Endothelial cell of umbilical vein (primary cell): ENCODE measurements around the gene DISP3. TPM values are rescaled to one million over a fixed set of nuclear protein-coding genes. Genes with fewer than 3 reads are reported as not detected.

Experiments
- BruUV-seq: library from RNA; stranded (reverse); fragments of 400-500 nt; replicated peaks from 2 replicates; lab custom pipeline; 2021; lab: Mats Ljungman, UMichigan
- CTCF ChIA-PET: fragments of 300-600, 350-600 bp; sonication (Branson Sonifier 250); formaldehyde crosslinking; loops from one replicate; lab custom pipeline; 2021; ENCODE audit warnings: antibody characterized with exemption, inconsistent platforms; lab: Charles Lee
- POLR2A ChIA-PET: fragments of 300-600, 350-600 bp; sonication (Branson Sonifier 250); formaldehyde crosslinking; loops from one replicate; lab custom pipeline; 2021; ENCODE audit warnings: antibody characterized with exemption, inconsistent platforms; lab: Charles Lee
- DNase-seq: peaks from one replicate; pipeline ENCODE4 v3.0.0-alpha.2; 2011; ENCODE audit warnings: low read depth, low spot score
- FAIRE-seq: peaks from 2 replicates; lab custom pipeline; 2011; peaks lifted over from hg19 to GRCh38; lab: Jason Lieb, UNC
- H2AFZ ChIP-seq: 2 replicates; pipeline ENCODE4 v1.6.0; 2012; ENCODE audit warnings: low read depth, low read length, control low read depth, inconsistent platforms
- H3K27ac ChIP-seq: 2 replicates; pipeline ENCODE4 v1.5.1; 2011; ENCODE audit warnings: low read depth, mild to moderate bottlenecking, control low read depth, low read length, moderate library complexity; ENCODE audit not compliant: insufficient read depth
- H3K27me3 ChIP-seq, 2 experiments: 2 replicates each; pipeline versions ENCODE4 v1.6.0 to v1.6.1; 2011; ENCODE audit warnings: low read length in 2 of 2, mixed read lengths in 1 of 2; ENCODE audit not compliant: control insufficient read depth in 2 of 2, insufficient read depth in 2 of 2
- H3K36me3 ChIP-seq, 2 experiments: 2 replicates in 1 of 2; 3 replicates in 1 of 2; pipeline ENCODE4 v1.5.1; 2011; ENCODE audit warnings: low read length in 2 of 2, mild to moderate bottlenecking in 1 of 2, moderate library complexity in 1 of 2; ENCODE audit not compliant: control insufficient read depth in 2 of 2, insufficient read depth in 2 of 2; ENCODE audit errors: extremely low read depth in 1 of 2
- H3K4me1 ChIP-seq: 3 replicates; pipeline ENCODE4 v1.5.1; 2011; ENCODE audit warnings: mild to moderate bottlenecking, low read length; ENCODE audit not compliant: control insufficient read depth, insufficient read depth; ENCODE audit errors: extremely low read depth
- H3K4me2 ChIP-seq: 2 replicates; pipeline ENCODE4 v1.6.1; 2011; ENCODE audit warnings: low read length, control low read depth, mixed read lengths; ENCODE audit not compliant: insufficient read depth
- H3K4me3 ChIP-seq, 3 experiments: fragments of 200-600 bp in 1 of 3; sonication (generic), shearing (Covaris generic) in 1 of 3; replicated peaks in 1 of 3; 2 replicates each; pipeline ENCODE4 v1.5.1; 2011 to 2016; ENCODE audit warnings: control low read depth in 3 of 3, low read length in 3 of 3, mild to moderate bottlenecking in 2 of 3, inconsistent platforms in 1 of 3, low read depth in 1 of 3, moderate library complexity in 1 of 3; ENCODE audit not compliant: insufficient read depth in 1 of 3
- H3K79me2 ChIP-seq: 2 replicates; pipeline ENCODE4 v1.6.0; 2012; ENCODE audit warnings: low read length, inconsistent platforms; ENCODE audit not compliant: control insufficient read depth, insufficient read depth
- H3K9ac ChIP-seq: replicated peaks from 2 replicates; pipeline ENCODE3; 2011; ENCODE audit warnings: low read length, control low read depth; ENCODE audit not compliant: insufficient read depth; ENCODE audit errors: extremely low read depth
- H3K9me1 ChIP-seq: replicated peaks from 3 replicates; pipeline ENCODE4 v1.6.0; 2011; ENCODE audit warnings: mild to moderate bottlenecking, low read length; ENCODE audit not compliant: control insufficient read depth, insufficient read depth; ENCODE audit errors: extremely low read depth
- H3K9me3 ChIP-seq: replicated peaks from 2 replicates; pipeline ENCODE4 v1.5.1; 2012; ENCODE audit warnings: low read length, inconsistent platforms; ENCODE audit not compliant: control insufficient read depth, insufficient read depth
- H4K20me1 ChIP-seq: replicated peaks from 2 replicates; pipeline ENCODE3; 2011; ENCODE audit warnings: mild to moderate bottlenecking, low read length; ENCODE audit not compliant: control insufficient read depth, insufficient read depth; ENCODE audit errors: extremely low read depth
- EZH2 ChIP-seq: IDR thresholded peaks from 2 replicates; pipeline ENCODE4 v1.6.1; 2012; ENCODE audit warnings: borderline replicate concordance, low read depth, mild to moderate bottlenecking, moderate library complexity, low read length, inconsistent platforms; ENCODE audit not compliant: severe bottlenecking
- FOS ChIP-seq: IDR thresholded peaks from 2 replicates; pipeline ENCODE4 v1.6.1; 2011; ENCODE audit warnings: mild to moderate bottlenecking, low read length, moderate library complexity, borderline replicate concordance; ENCODE audit not compliant: insufficient read depth
- GATA2 ChIP-seq: IDR thresholded peaks from 2 replicates; pipeline ENCODE4 v1.7.0; 2011; ENCODE audit warnings: low read depth, mild to moderate bottlenecking, moderate library complexity, mixed read lengths, low read length; ENCODE audit not compliant: insufficient read length, insufficient read depth
- JUN ChIP-seq: IDR thresholded peaks from 2 replicates; pipeline ENCODE4 v1.6.1; 2011; ENCODE audit warnings: borderline replicate concordance, low read depth; ENCODE audit not compliant: insufficient read length, insufficient read depth
- MYC ChIP-seq: IDR thresholded peaks from one replicate; pipeline ENCODE4 v1.6.1; 2011; ENCODE audit warnings: mild to moderate bottlenecking, low read depth, low read length
- POLR2A ChIP-seq: IDR thresholded peaks from 2 replicates; pipeline ENCODE4 v1.6.1; 2012; ENCODE audit warnings: low read depth, mild to moderate bottlenecking, control low read depth, low read length
- POLR2AphosphoS5 ChIP-seq: IDR thresholded peaks from 2 replicates; pipeline ENCODE4 v1.6.1; 2012; ENCODE audit warnings: low read depth, mild to moderate bottlenecking, control low read depth, low read length, moderate library complexity; ENCODE audit not compliant: insufficient read depth
- dilution Hi-C: fragments of 300-500 bp; cut with MboI; formaldehyde crosslinking; loops from one replicate; pipeline ENCODE4 v1.15.0; 2019; ENCODE audit warnings: low sequenced_read_pairs; ENCODE audit not compliant: extremely low pct_ligation_motif_present
- intact Hi-C: fragments of 100-400 bp; cut with micrococcal nuclease; formaldehyde crosslinking; loops from one replicate; pipeline ENCODE4 v1.10.0; 2022
- polyA plus RNA-seq, 4 experiments: library from polyadenylated mRNA; depleted of rRNA in 3 of 4; stranded (reverse) in 3 of 4; unstranded in 1 of 4; fragments of >200 nt; gene quantifications; 2 replicates each; pipeline versions ENCODE4 v1.2.1 to v1.2.3, GENCODE V29; 2011 to 2012; ENCODE audit warnings: missing spikeins in 1 of 4
- total RNA-seq: library from RNA; stranded (reverse); gene quantifications from 2 replicates; pipeline ENCODE4 v1.2.3, GENCODE V29; 2021
- TF ChIP-seq, protein P1 (sequence below): IDR thresholded peaks from 2 replicates; pipeline ENCODE4 v1.6.1; 2011; ENCODE audit not compliant: insufficient read depth, insufficient read length
- TF ChIP-seq, protein P2 (sequence below), 2 donors: IDR thresholded peaks; 1 replicate in 1 of 2; 2 replicates in 1 of 2; pipeline ENCODE4 v1.5.1; 2011; ENCODE audit warnings: low read length in 2 of 2, mild to moderate bottlenecking in 2 of 2, moderate library complexity in 2 of 2, control low read depth in 1 of 2, inconsistent platforms in 1 of 2, low read depth in 1 of 2; ENCODE audit not compliant: insufficient read depth in 1 of 2; ENCODE audit errors: extremely low read depth in 1 of 2

DISP3 gene
- total and polyA plus RNA-seq, 2 donors (not counting 3 experiments of a cell fraction or from before 2014, with no cell fraction given): 0.26 to 0.49 TPM

DNA sequence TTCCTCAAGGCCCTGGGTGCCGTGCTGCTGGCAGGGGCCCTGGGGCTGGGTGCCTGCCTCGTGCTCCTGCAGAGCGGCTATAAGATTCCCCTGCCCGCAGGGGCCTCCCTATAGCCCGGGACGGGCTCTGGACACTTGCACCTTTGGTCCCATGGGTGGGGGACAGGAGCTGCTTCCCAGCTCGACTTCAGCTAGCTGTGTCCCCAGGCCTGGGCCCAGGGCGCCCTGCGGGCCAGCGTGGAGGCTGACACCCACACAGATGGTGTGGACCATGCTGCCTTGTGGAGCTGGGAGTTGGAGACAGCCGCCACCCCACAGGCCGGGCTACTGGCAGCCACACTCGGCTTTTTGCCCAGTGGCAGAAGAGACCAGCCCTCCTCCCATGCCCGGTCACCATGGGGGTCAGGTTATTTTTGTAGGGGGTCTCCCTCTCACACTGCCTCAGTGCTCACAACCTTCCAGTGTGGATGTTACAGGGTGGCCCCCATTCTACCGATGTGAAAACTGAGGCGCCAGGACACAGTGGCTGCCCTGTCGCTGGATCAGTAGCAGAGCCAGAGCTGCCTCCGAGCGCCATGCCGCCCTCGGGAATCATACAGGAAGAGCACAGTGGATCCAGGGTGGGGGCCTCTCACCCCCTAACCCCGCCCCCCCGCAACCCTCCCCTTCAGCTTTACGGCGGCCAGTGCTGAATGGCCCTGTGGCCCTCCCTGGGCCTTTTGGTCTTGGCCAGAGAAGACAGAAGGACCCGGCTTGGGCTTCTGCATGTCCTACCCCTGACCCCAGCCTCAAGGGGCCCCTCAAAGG is 57.8 kb downstream of the DISP3 start:
- H3K27me3 ChIP-seq: no peaks in the 10 kb centered on the region
- POLR2A ChIA-PET: no interaction called here
- BruUV-seq: no TSS peak

More for the DNA sequence above, 57.8 kb downstream of the DISP3 start:
- CTCF ChIA-PET: no interaction called here
- no peaks in the 10 kb centered on the region for H3K4me1 ChIP-seq
- no peak overlapping the region for H3K27ac ChIP-seq
- no peaks in the 10 kb centered on the region for H3K36me3 ChIP-seq
- H3K9me3 ChIP-seq: no peaks in the 10 kb centered on the region
- H3K9ac ChIP-seq: no peak overlapping the region
- H3K9me1 ChIP-seq: no peaks in the 10 kb centered on the region
- DNase-seq (no peak), FAIRE-seq (no peak)
- no peak overlapping the region for H2AFZ ChIP-seq
- H4K20me1 ChIP-seq: no peaks in the 10 kb centered on the region
- H3K79me2 ChIP-seq: no peaks in the 10 kb centered on the region
- TF ChIP-seq GATA2 (no peak), JUN (no peak), EZH2 (no peak), FOS (no peak), MYC (no peak), POLR2A (no peak), POLR2AphosphoS5 (no peak)
- TF ChIP-seq, protein P1, sequence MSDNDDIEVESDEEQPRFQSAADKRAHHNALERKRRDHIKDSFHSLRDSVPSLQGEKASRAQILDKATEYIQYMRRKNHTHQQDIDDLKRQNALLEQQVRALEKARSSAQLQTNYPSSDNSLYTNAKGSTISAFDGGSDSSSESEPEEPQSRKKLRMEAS: no peak
- TF ChIP-seq, protein P2, sequence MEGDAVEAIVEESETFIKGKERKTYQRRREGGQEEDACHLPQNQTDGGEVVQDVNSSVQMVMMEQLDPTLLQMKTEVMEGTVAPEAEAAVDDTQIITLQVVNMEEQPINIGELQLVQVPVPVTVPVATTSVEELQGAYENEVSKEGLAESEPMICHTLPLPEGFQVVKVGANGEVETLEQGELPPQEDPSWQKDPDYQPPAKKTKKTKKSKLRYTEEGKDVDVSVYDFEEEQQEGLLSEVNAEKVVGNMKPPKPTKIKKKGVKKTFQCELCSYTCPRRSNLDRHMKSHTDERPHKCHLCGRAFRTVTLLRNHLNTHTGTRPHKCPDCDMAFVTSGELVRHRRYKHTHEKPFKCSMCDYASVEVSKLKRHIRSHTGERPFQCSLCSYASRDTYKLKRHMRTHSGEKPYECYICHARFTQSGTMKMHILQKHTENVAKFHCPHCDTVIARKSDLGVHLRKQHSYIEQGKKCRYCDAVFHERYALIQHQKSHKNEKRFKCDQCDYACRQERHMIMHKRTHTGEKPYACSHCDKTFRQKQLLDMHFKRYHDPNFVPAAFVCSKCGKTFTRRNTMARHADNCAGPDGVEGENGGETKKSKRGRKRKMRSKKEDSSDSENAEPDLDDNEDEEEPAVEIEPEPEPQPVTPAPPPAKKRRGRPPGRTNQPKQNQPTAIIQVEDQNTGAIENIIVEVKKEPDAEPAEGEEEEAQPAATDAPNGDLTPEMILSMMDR (IDR thresholded peaks at IDR 0.05; ENCODE audit: extremely low read depth in 1 of 2, insufficient read depth in 1 of 2, low read depth in 1 of 2, low read length in 2 of 2): no peak
- dilution Hi-C loops: no loop called here
- H3K4me3 ChIP-seq: no peak overlapping the region
- intact Hi-C loops: no loop called here
- no peak overlapping the region for H3K4me2 ChIP-seq
